Subcutaneous abdominal adipose tissue (tissue), 5 donors: ENCODE results near the gene GPR84.

Source experiments
- H3K27ac ChIP-seq: one replicate; pipeline ENCODE4 v1.7.0; 2013; ENCODE audit warnings: low read depth, mild to moderate bottlenecking, inconsistent platforms, low read length, moderate library complexity
- H3K27me3 ChIP-seq, 5 donors: one replicate each; pipeline ENCODE4 v1.7.0; 2013; ENCODE audit warnings: low read length in 5 of 5, inconsistent platforms in 1 of 5; ENCODE audit not compliant: control insufficient read depth in 5 of 5, insufficient read depth in 4 of 5
- H3K36me3 ChIP-seq, 5 donors: one replicate each; pipeline ENCODE4 v1.7.0; 2013; ENCODE audit warnings: low read length in 5 of 5; ENCODE audit not compliant: control insufficient read depth in 5 of 5, insufficient read depth in 5 of 5
- H3K4me1 ChIP-seq, 5 donors: one replicate each; pipeline ENCODE4 v1.7.0; 2013; ENCODE audit warnings: low read length in 5 of 5, mild to moderate bottlenecking in 3 of 5, moderate library complexity in 1 of 5; ENCODE audit not compliant: control insufficient read depth in 5 of 5, insufficient read depth in 5 of 5
- H3K4me3 ChIP-seq, 5 donors: one replicate each; pipeline ENCODE4 v1.7.0; 2013; ENCODE audit warnings: low read length in 5 of 5, low read depth in 1 of 5
- H3K9ac ChIP-seq, 5 donors: one replicate each; pipeline ENCODE4 v1.7.0; 2013; ENCODE audit warnings: low read length in 5 of 5, mild to moderate bottlenecking in 4 of 5, moderate library complexity in 3 of 5
- H3K9me3 ChIP-seq, 5 donors: one replicate each; pipeline ENCODE4 v1.7.0; 2013; ENCODE audit warnings: low read length in 5 of 5; ENCODE audit not compliant: control insufficient read depth in 5 of 5
- donor health status: healthy.
- donor health status: healthy.
- donor health status: healthy.
- donor health status: healthy.
- donor health status: healthy.

The GPR84 gene

DNA sequence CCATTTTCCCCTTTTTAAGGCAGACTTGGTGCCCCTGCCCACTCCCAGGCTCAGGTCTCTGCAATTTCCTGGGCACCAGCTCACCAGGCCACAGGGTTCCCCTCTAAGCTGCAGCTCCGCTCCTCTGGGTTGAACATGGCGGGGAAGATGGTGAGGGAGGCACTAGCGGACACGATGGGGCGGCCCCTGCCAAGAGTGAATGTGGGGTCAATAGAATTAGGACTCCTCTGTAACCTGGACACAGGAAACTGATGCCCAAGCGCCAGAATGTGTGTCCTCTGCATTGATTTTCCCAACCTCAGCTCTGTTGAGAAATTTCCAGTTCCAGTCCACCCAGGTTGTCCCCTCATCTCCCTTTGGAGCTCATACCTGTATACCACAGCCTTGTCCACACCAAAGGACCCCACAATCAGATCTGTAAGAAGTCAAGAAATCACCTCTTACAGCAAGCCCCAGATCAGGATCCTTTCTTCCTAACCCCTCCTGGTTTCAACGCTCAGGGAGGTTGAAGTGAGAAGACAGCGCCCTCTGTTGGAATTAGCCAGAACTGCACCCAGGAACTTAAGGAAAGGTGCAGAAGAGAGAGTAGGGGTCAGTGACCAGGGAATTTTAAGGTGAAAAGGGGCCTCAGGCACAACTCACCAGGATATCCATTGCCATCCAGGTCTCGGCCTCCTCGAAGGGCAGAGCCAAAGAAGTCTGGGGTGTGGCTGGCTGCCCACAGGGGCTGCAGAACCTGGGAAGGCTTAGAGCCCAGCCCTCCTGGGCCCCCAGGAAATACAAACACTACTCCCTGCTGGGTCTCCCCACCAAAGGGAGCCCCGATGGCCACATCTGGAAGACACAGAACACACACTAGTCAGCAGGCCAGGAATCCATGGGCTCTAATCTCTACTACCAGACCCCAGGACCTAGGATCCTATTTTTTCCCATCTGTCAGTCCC lies 40.0 kb upstream of the GPR84 start:
- peaks cover 10 to 97% (median 96%) of the 10 kb centered on the region in 5 donors for H3K36me3 ChIP-seq
- no peaks in the 10 kb centered on the region for H3K9me3 ChIP-seq
- H3K4me1 ChIP-seq, result peaks cover 0 to 17% (median 4%) of the 10 kb centered on the region in 5 donors
- no peak overlapping the region for H3K27ac ChIP-seq
- peak overlapping the region in 2 of 5 donors; percentile 26 to 38 for H3K9ac ChIP-seq
- H3K4me3 ChIP-seq, result no peak overlapping the region
- no peaks in the 10 kb centered on the region for H3K27me3 ChIP-seq

GRCh38 chr12:54401119-54401518 lies 36.8 kb upstream of the GPR84 start:
- H3K9me3 ChIP-seq, result no peaks in the 10 kb centered on the region
- H3K27me3 ChIP-seq, result no peaks in the 10 kb centered on the region
- no peak overlapping the region for H3K9ac ChIP-seq
- H3K4me3 ChIP-seq, result no peak overlapping the region
- H3K4me1 ChIP-seq, result no peaks in the 10 kb centered on the region
- H3K36me3 ChIP-seq, result peaks cover 4 to 96% (median 94%) of the 10 kb centered on the region in 5 donors
- H3K27ac ChIP-seq, result no peak overlapping the region

DNA sequence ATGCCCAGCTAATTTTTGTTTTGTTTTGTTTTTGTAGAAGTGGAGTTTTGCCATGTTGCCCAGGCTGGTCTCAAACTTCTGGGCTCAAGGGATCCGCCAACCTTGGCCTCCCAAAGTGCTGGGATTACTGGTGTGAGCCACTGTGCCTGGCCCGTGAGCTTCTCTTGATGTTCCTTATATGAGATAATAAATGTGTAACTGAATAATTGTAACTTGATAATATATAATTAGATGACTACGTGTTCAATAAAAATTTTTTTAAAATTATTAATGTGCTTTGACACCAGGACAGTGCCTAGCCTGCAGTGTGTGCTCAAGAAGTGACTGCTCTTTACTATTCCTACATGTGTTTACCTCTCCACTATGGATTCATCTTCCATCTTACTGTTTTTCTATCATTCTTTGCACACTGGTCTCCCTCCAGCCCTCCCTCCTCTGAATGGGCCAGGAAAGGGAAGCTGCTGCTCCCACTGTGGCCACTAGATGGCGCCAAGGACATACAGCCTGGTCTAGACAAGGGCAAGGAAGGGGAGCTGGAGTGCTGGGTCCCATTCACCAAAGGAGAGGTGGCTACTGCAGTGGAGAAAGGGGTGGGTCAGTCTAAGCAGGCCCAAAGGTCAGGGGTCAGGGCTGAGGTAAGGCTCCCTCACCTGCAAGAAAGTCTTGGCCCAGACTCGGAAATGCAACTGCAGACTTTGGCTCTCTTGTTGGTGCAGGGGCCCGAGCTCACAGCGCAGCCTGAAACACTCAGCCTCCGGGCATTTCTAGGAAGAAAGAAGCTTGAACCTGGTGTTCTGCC lies 34.9 kb upstream of the GPR84 start:
- H3K9me3 ChIP-seq, result no peaks in the 10 kb centered on the region
- no peaks in the 10 kb centered on the region for H3K4me1 ChIP-seq
- H3K9ac ChIP-seq, result no peak overlapping the region
- H3K27me3 ChIP-seq, result no peaks in the 10 kb centered on the region
- no peak overlapping the region for H3K4me3 ChIP-seq
- no peak overlapping the region for H3K27ac ChIP-seq
- H3K36me3 ChIP-seq, result peaks cover 4 to 95% (median 89%) of the 10 kb centered on the region in 5 donors

DNA sequence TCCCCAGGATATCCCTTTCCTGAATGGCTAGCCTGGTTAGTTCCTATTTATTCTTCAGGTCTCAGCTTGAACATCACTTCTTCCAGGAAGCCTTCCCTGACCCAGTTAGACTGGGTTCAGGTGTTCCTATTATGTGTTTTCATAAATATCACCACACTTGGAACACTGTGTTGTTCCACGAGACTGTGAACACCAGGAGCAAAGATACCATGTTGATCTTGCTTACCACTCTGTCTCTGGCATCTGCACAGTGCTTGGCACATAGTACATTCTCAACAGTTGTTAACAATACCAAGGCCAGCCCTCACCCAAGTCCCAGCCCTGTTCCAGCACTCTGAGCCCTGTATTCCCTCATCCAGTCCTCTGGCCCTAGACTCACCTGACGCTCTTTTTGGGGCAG lies 33.9 kb upstream of the GPR84 start:
- Histone ChIP-seq H3K9me3 (no peaks in the 10 kb centered on the region), H3K27me3 (no peaks in the 10 kb centered on the region)

DNA sequence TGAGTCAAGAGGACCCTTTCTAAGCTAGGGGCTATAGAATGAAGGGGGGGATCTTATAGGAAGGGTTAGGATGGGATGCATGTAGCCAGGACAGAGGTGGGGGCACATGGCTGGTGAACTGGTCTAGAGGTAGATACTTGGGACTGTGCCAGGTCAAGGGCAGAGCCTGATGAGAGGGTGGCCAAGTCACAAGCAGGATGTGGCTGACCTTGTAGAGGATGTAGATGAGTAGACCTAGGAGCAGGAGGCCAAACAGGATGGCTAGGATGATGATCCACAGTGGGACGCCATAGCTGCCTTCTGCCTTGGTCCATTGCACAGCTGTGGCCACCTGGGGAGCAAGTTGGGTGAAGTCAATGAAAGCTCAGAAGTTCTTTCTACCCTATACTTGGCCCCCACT lies 32.9 kb upstream of the GPR84 start:
- H3K9ac ChIP-seq, result no peak overlapping the region
- no peak overlapping the region for H3K4me3 ChIP-seq
- no peak overlapping the region for H3K27ac ChIP-seq
- no peaks in the 10 kb centered on the region for H3K27me3 ChIP-seq
- peaks cover 0 to 14% (median 7%) of the 10 kb centered on the region in 5 donors for H3K4me1 ChIP-seq
- H3K36me3 ChIP-seq, result peaks cover 4 to 84% (median 73%) of the 10 kb centered on the region in 5 donors
- no peaks in the 10 kb centered on the region for H3K9me3 ChIP-seq

More for the DNA sequence above, 33.9 kb upstream of the GPR84 start:
- Histone ChIP-seq H3K4me1 (peaks cover 0 to 7% (median 4%) of the 10 kb centered on the region in 5 donors), H3K27ac (no peak overlapping the region), H3K9ac (no peak overlapping the region), H3K4me3 (no peak overlapping the region), H3K36me3 (peaks cover 4 to 90% (median 82%) of the 10 kb centered on the region in 5 donors)

DNA sequence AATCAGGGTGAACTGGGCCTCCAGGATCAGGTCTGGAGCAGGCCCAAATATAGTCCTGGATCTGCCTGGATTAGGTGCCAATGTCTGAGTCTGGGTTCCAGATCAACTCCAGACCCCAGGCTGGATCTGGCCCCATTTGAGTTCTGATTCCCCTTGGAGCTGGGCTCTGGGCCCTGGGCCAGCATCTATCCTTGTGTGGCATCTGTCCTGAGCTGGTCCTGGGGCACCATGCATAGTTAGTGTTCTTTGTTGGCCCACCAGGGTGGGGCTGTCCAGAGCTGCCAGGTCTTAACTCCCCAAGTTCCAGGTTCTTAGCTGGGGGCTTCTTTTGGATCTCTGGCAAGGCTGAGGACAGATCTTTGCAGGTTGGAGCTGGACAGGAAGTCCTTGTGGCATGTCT lies 31.3 kb upstream of the GPR84 start:
- Histone ChIP-seq H3K4me3 (no peak overlapping the region), H3K9ac (no peak overlapping the region), H3K27me3 (no peaks in the 10 kb centered on the region), H3K9me3 (no peaks in the 10 kb centered on the region), H3K27ac (no peak overlapping the region), H3K36me3 (peaks cover 4 to 70% (median 57%) of the 10 kb centered on the region in 5 donors), H3K4me1 (peaks cover 0 to 22% (median 7%) of the 10 kb centered on the region in 5 donors)

DNA sequence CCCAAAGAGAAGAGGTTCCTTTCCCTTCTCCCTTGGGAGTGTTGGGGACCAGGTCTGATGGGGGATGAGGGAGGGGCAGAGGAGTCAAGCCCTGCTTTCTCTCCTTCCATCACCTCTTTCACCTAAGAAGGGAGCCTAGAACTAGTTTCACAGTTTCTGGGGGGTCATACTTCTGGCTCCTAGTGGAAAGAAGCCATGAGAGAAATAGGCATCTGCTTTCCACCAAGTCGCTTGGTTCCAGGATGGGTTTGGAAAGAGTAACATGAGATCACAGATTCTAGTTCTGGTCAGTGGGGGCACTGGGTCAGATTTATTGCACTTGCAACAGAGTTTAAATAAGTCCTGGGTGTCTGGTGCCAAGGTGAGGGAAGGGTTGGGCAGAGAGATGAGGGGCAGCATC lies 30.7 kb upstream of the GPR84 start:
- H3K27me3 ChIP-seq, result no peaks in the 10 kb centered on the region
- no peak overlapping the region for H3K27ac ChIP-seq
- H3K9ac ChIP-seq, result no peak overlapping the region
- H3K36me3 ChIP-seq, result peaks cover under 1 to 64% (median 52%) of the 10 kb centered on the region in 5 donors
- H3K4me1 ChIP-seq, result peaks cover 0 to 22% (median 10%) of the 10 kb centered on the region in 5 donors
- no peaks in the 10 kb centered on the region for H3K9me3 ChIP-seq
- H3K4me3 ChIP-seq, result no peak overlapping the region

GRCh38 chr12:54394281-54394719 lies 30.0 kb upstream of the GPR84 start:
- no peak overlapping the region for H3K4me3 ChIP-seq
- no peak overlapping the region for H3K9ac ChIP-seq
- peaks cover 0 to 57% (median 45%) of the 10 kb centered on the region in 5 donors for H3K36me3 ChIP-seq
- no peaks in the 10 kb centered on the region for H3K9me3 ChIP-seq
- peaks cover 0 to 26% (median 10%) of the 10 kb centered on the region in 5 donors for H3K4me1 ChIP-seq
- H3K27me3 ChIP-seq, result no peaks in the 10 kb centered on the region
- no peak overlapping the region for H3K27ac ChIP-seq

- no peaks in the 10 kb centered on the region for H3K9me3 ChIP-seq
- no peak overlapping the region for H3K27ac ChIP-seq
- no peak overlapping the region for H3K4me3 ChIP-seq
- H3K4me1 ChIP-seq, result peaks cover 0 to 26% (median 10%) of the 10 kb centered on the region in 5 donors
- no peaks in the 10 kb centered on the region for H3K27me3 ChIP-seq
- no peak overlapping the region for H3K9ac ChIP-seq
- peaks cover 0 to 53% (median 40%) of the 10 kb centered on the region in 5 donors for H3K36me3 ChIP-seq
These were observed 29.5 kb upstream of the GPR84 start for GRCh38 chr12:54393743-54394142.
